DOHH2 (cell line): Measurements from ENCODE around the gene IRF6.

Source experiments
- H3F3A ChIP-seq: fragments of 200-600 bp; sonication (generic), shearing (Covaris generic); 2 replicates; pipeline ENCODE4 v1.6.0; 2016; ENCODE audit warnings: antibody characterized with exemption, mild to moderate bottlenecking; ENCODE audit not compliant: control insufficient read depth, insufficient read depth
- H3K27ac ChIP-seq: fragments of 200-600 bp; sonication (generic); 2 replicates; pipeline ENCODE4 v1.5.1; 2014; ENCODE audit warnings: low read depth, mild to moderate bottlenecking, low read length, moderate library complexity
- H3K27me3 ChIP-seq: fragments of 200-600 bp; sonication (generic); 2 replicates; pipeline ENCODE4 v1.6.1; 2014; ENCODE audit warnings: mild to moderate bottlenecking, low read length, mixed read lengths; ENCODE audit not compliant: control insufficient read depth
- H3K36me3 ChIP-seq: fragments of 200-600 bp; sonication (generic); 2 replicates; pipeline ENCODE4 v1.6.1; 2014; ENCODE audit warnings: mild to moderate bottlenecking, low read length, moderate library complexity, mixed read lengths; ENCODE audit not compliant: control insufficient read depth
- H3K4me1 ChIP-seq: fragments of 200-600 bp; sonication (generic); 2 replicates; pipeline ENCODE4 v1.6.1; 2014; ENCODE audit warnings: mild to moderate bottlenecking, low read length, mixed read lengths; ENCODE audit not compliant: control insufficient read depth
- H3K4me2 ChIP-seq: fragments of 200-600 bp; sonication (generic); 2 replicates; pipeline ENCODE4 v1.6.0; 2014; ENCODE audit warnings: mild to moderate bottlenecking, low read length, moderate library complexity
- H3K4me3 ChIP-seq: fragments of 200-600 bp; sonication (generic); 2 replicates; pipeline ENCODE4 v1.5.1; 2014; ENCODE audit warnings: mild to moderate bottlenecking, low read length, mixed read lengths
- H3K79me2 ChIP-seq: fragments of 200-600 bp; sonication (generic); 2 replicates; pipeline ENCODE4 v1.6.1; 2014; ENCODE audit warnings: mild to moderate bottlenecking, low read length, mixed read lengths; ENCODE audit not compliant: control insufficient read depth
- H3K9me2 ChIP-seq: fragments of 200-600 bp; sonication (generic); replicated peaks from 2 replicates; pipeline ENCODE4 v1.6.1; 2014; ENCODE audit warnings: mild to moderate bottlenecking, low read length, mixed read lengths; ENCODE audit not compliant: control insufficient read depth
- H3K9me3 ChIP-seq: fragments of 200-600 bp; sonication (generic); 2 replicates; pipeline ENCODE4 v1.6.1; 2014; ENCODE audit warnings: antibody characterized with exemption, low read length, mixed read lengths; ENCODE audit not compliant: control insufficient read depth, insufficient read depth
- H4K20me1 ChIP-seq: fragments of 200-600 bp; sonication (generic); 2 replicates; pipeline ENCODE4 v1.6.0; 2014; ENCODE audit warnings: low read depth, mild to moderate bottlenecking, antibody characterized with exemption, low read length, moderate library complexity; ENCODE audit not compliant: control insufficient read depth, insufficient read depth
- EZH2phosphoT487 ChIP-seq: fragments of 200-600 bp; sonication (generic); IDR thresholded peaks from 2 replicates; pipeline ENCODE4 v1.6.1; 2017; ENCODE audit warnings: borderline replicate concordance, mild to moderate bottlenecking, antibody characterized with exemption, low read length, moderate library complexity, mixed read lengths
- TF ChIP-seq, protein P1 (sequence below): fragments of 200-600 bp; sonication (generic); IDR thresholded peaks from one replicate; pipeline ENCODE4 v1.5.1; 2014; ENCODE audit warnings: antibody characterized with exemption, mild to moderate bottlenecking, low read depth, low read length; ENCODE audit not compliant: poor library complexity, severe bottlenecking

Gene IRF6

DNA sequence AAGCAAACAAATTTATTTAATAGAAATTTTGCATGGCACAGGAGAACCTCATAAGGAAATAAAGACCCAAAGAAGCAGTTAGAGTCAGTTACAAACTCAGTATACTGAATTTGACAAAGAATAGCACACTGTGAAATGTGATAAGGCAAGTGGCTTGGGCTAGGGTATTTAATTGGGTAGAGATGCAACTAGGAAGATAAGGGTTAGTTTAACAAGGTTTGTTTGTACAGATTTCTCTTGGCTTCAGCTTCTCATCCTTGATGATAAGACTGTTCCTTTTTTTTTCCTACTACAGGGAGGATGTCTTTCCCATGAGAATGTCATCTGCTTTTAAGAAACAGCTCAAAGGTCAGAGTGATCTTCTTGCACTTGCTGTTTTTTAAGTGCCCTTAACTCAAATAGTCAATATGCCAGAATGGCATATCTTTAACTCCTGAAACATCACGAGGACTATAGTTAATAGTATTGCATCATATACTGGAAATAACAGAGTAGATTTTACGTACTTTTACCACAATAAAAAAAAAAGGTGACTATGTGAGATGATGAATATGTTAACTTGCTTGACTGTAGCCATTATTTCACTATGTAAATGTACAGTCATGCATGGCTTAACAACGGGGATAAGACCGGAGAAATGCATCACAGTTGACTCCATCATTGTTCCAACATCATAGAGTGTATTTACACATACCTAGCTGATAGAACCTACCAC lies 59.3 kb downstream of the IRF6 start:
- Histone ChIP-seq H3F3A (peaks cover 5% of the 10 kb centered on the region; the same call in 1 of the 2 replicates), H3K36me3 (no peaks in the 10 kb centered on the region), H3K79me2 (no peaks in the 10 kb centered on the region), H3K27ac (no peak overlapping the region), H3K9me2 (no peaks in the 10 kb centered on the region), H3K4me1 (peaks cover 11% of the 10 kb centered on the region), H3K9me3 (no peaks in the 10 kb centered on the region), H4K20me1 (no peaks in the 10 kb centered on the region), H3K4me3 (no peak overlapping the region), H3K27me3 (peaks cover 9% of the 10 kb centered on the region; the same call in 1 of the 2 replicates), H3K4me2 (no peak overlapping the region)
- no peak for TF ChIP-seq EZH2phosphoT487
- TF ChIP-seq, protein P1, sequence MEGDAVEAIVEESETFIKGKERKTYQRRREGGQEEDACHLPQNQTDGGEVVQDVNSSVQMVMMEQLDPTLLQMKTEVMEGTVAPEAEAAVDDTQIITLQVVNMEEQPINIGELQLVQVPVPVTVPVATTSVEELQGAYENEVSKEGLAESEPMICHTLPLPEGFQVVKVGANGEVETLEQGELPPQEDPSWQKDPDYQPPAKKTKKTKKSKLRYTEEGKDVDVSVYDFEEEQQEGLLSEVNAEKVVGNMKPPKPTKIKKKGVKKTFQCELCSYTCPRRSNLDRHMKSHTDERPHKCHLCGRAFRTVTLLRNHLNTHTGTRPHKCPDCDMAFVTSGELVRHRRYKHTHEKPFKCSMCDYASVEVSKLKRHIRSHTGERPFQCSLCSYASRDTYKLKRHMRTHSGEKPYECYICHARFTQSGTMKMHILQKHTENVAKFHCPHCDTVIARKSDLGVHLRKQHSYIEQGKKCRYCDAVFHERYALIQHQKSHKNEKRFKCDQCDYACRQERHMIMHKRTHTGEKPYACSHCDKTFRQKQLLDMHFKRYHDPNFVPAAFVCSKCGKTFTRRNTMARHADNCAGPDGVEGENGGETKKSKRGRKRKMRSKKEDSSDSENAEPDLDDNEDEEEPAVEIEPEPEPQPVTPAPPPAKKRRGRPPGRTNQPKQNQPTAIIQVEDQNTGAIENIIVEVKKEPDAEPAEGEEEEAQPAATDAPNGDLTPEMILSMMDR: no peak

DNA sequence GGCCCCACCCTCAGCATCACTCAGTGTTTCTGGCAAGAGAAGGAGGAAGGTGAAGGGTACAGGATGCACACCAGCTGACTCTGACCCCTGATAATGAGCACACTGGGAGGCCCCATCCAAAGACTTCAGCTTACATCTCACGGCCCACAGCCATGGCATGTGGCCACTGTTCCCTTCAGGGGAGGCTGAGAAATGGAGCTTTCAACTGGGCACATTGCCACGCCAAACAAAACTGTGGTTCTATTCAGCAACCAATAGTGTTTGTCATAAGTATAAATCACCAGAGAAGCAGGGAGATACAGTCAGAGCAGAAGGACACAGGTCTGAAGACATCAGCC lies 62.8 kb downstream of the IRF6 start:
- TF ChIP-seq EZH2phosphoT487: no peak
- TF ChIP-seq, protein P1: no peak

DNA sequence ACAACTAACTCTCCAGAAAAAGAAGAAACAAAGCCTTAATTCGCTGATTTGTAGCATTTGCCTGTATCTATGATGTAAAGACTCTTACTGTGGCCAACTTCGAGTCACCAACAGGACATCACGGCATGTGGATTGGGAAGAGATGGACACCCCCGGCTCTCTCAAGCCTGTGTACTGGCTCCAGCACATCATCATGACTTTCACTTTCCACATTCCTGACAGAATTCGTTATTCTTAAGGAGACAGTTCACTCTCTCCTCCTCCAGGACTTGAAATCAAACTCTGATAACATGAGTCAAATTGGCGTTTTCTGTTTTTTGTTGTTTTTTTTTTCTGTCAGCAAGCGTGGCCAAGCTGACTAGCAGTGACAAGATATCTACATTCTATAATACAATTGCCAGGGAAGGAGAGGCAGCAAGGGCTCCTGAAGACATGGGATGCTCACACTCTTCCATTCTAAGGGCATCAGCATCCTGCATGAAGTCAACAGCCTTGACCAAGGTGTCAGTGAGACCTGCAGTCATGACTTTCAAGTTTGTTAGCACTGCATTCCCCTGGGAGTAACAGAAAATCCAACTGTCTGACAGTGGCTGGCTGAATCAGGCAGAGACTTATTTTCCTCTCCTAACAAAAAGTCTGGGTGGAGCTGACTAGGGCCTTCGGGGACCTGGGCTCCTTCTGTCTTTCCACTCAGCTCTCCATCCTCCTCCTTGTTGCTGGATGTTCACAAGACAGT lies 63.4 kb downstream of the IRF6 start:
- Histone ChIP-seq H3K36me3 (no peaks in the 10 kb centered on the region), H3K4me3 (no peak overlapping the region), H3K79me2 (no peaks in the 10 kb centered on the region), H3K27me3 (peaks cover 9% of the 10 kb centered on the region; the same call in 1 of the 2 replicates), H3K9me2 (no peaks in the 10 kb centered on the region), H3K4me1 (peaks cover 3% of the 10 kb centered on the region; the same call in 1 of the 2 replicates), H3K4me2 (no peak overlapping the region), H3F3A (no peaks in the 10 kb centered on the region), H4K20me1 (no peaks in the 10 kb centered on the region), H3K27ac (no peak overlapping the region), H3K9me3 (no peaks in the 10 kb centered on the region)
- TF ChIP-seq, protein P1: no peak
- no peak for TF ChIP-seq EZH2phosphoT487

More for the DNA sequence above, 62.8 kb downstream of the IRF6 start:
- peaks cover 9% of the 10 kb centered on the region; the same call in 1 of the 2 replicates for H3K27me3 ChIP-seq
- no peaks in the 10 kb centered on the region for H3K36me3 ChIP-seq
- no peaks in the 10 kb centered on the region for H3F3A ChIP-seq
- H3K27ac ChIP-seq: no peak overlapping the region
- H3K9me2 ChIP-seq: no peaks in the 10 kb centered on the region
- H3K79me2 ChIP-seq: no peaks in the 10 kb centered on the region
- H3K4me2 ChIP-seq: no peak overlapping the region
- H3K9me3 ChIP-seq: no peaks in the 10 kb centered on the region
- no peak overlapping the region for H3K4me3 ChIP-seq
- no peaks in the 10 kb centered on the region for H4K20me1 ChIP-seq
- H3K4me1 ChIP-seq: peaks cover 9% of the 10 kb centered on the region
